Esophagus muscularis mucosa (tissue), 4 donors: ENCODE results near the gene DIP2B. TPM values are rescaled to one million over a fixed set of nuclear protein-coding genes. Genes with fewer than 3 reads are reported as not detected.

Experiments
- DNase-seq: peaks from one replicate; pipeline ENCODE4 v3.0.0-alpha.2; 2017; ENCODE audit errors: extremely low spot score
- H3K27ac ChIP-seq, 4 donors: fragments of 200-600 bp; sonication (generic); replicated peaks in 1 of 4; 1 replicate in 3 of 4; 2 replicates in 1 of 4; pipeline ENCODE4 v1.5.1; 2016 to 2019; ENCODE audit warnings: mild to moderate bottlenecking in 1 of 4
- H3K27me3 ChIP-seq, 4 donors: fragments of 200-600 bp; sonication (generic); one replicate each; pipeline versions ENCODE4 v1.5.1 to v1.6.0; 2016 to 2019
- H3K36me3 ChIP-seq, 4 donors: fragments of 200-600 bp; sonication (generic); one replicate each; pipeline ENCODE4 v1.5.1; 2016 to 2019
- H3K4me1 ChIP-seq, 4 donors: fragments of 200-600 bp; sonication (generic); one replicate each; pipeline ENCODE4 v1.5.1; 2016 to 2019
- H3K4me3 ChIP-seq, 4 donors: fragments of 200-600 bp; sonication (generic); 1 replicate in 2 of 4; 2 replicates in 2 of 4; pipeline ENCODE4 v1.5.1; 2016 to 2019; ENCODE audit warnings: mild to moderate bottlenecking in 4 of 4, moderate library complexity in 1 of 4
- H3K9me3 ChIP-seq, 4 donors: fragments of 200-600 bp; sonication (generic); 1 replicate in 3 of 4; 2 replicates in 1 of 4; pipeline ENCODE4 v1.5.1; 2016 to 2019
- EP300 ChIP-seq: sonication (generic); formaldehyde crosslinking; IDR thresholded peaks from one replicate; pipeline ENCODE4 v1.6.1; 2017; ENCODE audit warnings: antibody characterized with exemption
- POLR2A ChIP-seq: fragments of 450-650 bp; IDR thresholded peaks from one replicate; pipeline ENCODE4 v1.6.1; 2017; ENCODE audit warnings: antibody characterized with exemption, moderate library complexity, mild to moderate bottlenecking, low read depth
- POLR2AphosphoS5 ChIP-seq, 2 donors: sonication (generic); formaldehyde crosslinking; IDR thresholded peaks; one replicate each; pipeline ENCODE4 v1.6.1; 2017; ENCODE audit warnings: antibody characterized with exemption in 2 of 2
- WGBS: methylation state at CpG from one replicate; pipeline ENCODE4 v1.1.5; 2018; 5-methylcytosine and 5-hydroxymethylcytosine counted together
- intact Hi-C: fragments of 100-400 bp; cut with DNase I; formaldehyde crosslinking; loops from one replicate; pipeline ENCODE4 v1.15.1; 2023
- small RNA-seq, 3 donors: library from RNA; depleted of rRNA; stranded (forward); fragments of <200 nt; gene quantifications; one replicate each; pipeline ENCODE3, GENCODE V24; 2016
- total RNA-seq, 4 donors: library from RNA; depleted of rRNA; stranded (reverse); fragments of >200 nt; gene quantifications; one replicate each; pipeline versions ENCODE4 v1.1.0 to v1.2.1, GENCODE V29; 2016
- TF ChIP-seq, protein P1 (sequence below), 3 experiments: fragments of 200-600 bp in 2 of 3; fragments of 450-650 bp in 1 of 3; sonication (generic) in 2 of 3; IDR thresholded peaks; one replicate each; pipeline ENCODE4 v1.5.1; 2017 to 2019; ENCODE audit warnings: antibody characterized with exemption in 3 of 3, mild to moderate bottlenecking in 2 of 3, moderate library complexity in 1 of 3

The DIP2B gene
- total RNA-seq, 4 donors from 2014 or later: 18.7 to 23.0 (median 20.6) TPM

DNA sequence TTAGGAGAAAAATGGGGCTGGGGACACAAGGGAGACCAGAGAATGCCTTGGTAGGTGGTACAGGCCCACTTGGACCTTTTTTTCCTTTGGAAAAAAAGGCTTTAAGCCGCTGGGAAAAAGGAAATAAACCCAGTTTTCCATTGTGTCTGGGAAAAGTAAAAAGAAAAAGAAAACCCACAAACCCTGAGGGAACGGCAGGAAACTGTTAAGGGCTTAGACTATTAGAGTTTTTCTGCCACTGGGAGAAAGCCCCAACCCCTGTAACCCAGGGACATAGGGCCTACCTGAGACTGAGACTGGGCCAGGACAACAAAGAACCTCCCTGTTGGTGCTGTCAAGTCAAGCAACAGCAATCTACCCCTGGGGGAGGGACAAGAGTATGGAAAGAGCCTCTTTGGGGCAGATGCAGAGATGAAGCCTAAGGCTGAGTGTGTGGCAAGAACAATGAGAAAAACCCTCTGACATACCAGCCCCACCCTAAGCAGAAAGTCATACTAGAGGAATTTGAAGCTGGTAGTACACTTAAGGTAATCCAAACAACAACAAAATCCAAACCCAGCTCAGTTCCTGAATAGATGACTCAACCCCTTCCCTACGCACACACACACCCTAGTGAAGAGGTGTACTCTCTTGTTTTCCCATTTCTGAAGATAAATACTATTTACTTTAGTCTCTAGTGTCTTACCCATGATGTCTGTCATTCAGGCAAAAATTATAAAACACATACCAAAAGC lies 281.9 kb downstream of the DIP2B start:
- intact Hi-C loops: no loop called here
- WGBS: 79% methylated on average over 3 of the region's 3 CpGs
- H3K4me3 ChIP-seq: no peak overlapping the region
- no peaks in the 10 kb centered on the region for H3K9me3 ChIP-seq
- no peak for TF ChIP-seq POLR2A
- no peak for TF ChIP-seq EP300
- TF ChIP-seq, protein P1, sequence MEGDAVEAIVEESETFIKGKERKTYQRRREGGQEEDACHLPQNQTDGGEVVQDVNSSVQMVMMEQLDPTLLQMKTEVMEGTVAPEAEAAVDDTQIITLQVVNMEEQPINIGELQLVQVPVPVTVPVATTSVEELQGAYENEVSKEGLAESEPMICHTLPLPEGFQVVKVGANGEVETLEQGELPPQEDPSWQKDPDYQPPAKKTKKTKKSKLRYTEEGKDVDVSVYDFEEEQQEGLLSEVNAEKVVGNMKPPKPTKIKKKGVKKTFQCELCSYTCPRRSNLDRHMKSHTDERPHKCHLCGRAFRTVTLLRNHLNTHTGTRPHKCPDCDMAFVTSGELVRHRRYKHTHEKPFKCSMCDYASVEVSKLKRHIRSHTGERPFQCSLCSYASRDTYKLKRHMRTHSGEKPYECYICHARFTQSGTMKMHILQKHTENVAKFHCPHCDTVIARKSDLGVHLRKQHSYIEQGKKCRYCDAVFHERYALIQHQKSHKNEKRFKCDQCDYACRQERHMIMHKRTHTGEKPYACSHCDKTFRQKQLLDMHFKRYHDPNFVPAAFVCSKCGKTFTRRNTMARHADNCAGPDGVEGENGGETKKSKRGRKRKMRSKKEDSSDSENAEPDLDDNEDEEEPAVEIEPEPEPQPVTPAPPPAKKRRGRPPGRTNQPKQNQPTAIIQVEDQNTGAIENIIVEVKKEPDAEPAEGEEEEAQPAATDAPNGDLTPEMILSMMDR (IDR thresholded peaks at IDR 0.05): no peak
- no peak for TF ChIP-seq POLR2AphosphoS5 (IDR thresholded peaks at IDR 0.05)
- peaks cover 4 to 15% (median 8%) of the 10 kb centered on the region in 4 donors for H3K4me1 ChIP-seq
- no peaks in the 10 kb centered on the region for H3K27me3 ChIP-seq
- peaks cover 1 to 23% (median 14%) of the 10 kb centered on the region in 4 donors for H3K36me3 ChIP-seq
- DNase-seq: no peak
- no peak overlapping the region for H3K27ac ChIP-seq

DNA sequence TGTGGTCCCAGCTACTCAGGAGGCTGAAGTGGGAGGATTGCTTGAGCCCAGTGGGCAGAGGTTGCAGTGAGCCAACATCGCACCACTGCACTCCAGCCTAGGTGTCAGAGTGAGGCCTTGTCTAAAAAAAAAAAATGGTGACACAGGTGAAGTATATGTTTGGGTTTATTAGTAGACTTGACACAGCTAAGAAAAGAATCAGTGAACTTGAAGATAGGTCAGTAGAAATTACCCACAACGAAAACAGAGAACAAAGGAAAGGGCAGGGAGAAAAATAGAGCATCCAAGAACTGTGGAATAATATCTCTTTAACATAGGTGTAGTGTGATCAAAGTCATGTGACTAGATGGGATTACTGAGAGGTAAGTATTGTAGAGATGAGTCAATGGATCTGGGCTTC lies 282.8 kb downstream of the DIP2B start:
- no peak overlapping the region for H3K4me3 ChIP-seq
- intact Hi-C loops: no loop called here
- no peaks in the 10 kb centered on the region for H3K9me3 ChIP-seq
- H3K27me3 ChIP-seq: no peaks in the 10 kb centered on the region
- H3K4me1 ChIP-seq: peaks cover 4 to 15% (median 8%) of the 10 kb centered on the region in 4 donors
- TF ChIP-seq POLR2A: no peak
- TF ChIP-seq POLR2AphosphoS5 (IDR thresholded peaks at IDR 0.05): no peak
- no peak for TF ChIP-seq EP300
- TF ChIP-seq, protein P1 (IDR thresholded peaks at IDR 0.05): no peak
- WGBS: 96% methylated on average over 2 of the region's 2 CpGs
- no peak for DNase-seq
- H3K36me3 ChIP-seq: peaks cover 0 to 17% (median 10%) of the 10 kb centered on the region in 4 donors
- no peak overlapping the region for H3K27ac ChIP-seq

DNA sequence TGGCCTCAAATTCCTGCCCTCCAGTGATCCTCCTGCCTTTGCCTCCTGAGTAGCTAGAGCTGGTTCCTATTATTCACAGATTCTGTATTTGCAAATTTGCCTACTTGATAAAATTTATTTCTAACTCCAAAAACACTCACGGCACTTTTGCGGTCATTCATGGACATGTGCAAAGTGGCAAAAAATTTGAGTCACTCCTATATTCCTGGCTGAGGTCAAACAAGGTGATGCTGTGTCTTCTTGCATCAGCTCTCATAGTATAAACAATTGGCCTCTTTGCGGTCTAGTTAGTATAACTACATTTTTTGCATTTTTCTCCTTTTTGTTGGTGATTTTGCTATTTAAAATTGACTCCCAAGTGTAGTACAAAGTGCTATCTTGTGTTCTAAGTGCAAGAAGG lies 283.8 kb downstream of the DIP2B start:
- intact Hi-C loops: no loop called here
- WGBS: 91% methylated on average over 3 of the region's 3 CpGs
- no peak overlapping the region for H3K4me3 ChIP-seq
- H3K36me3 ChIP-seq: peaks cover 0 to 15% (median 7%) of the 10 kb centered on the region in 4 donors
- no peak overlapping the region for H3K27ac ChIP-seq
- no peaks in the 10 kb centered on the region for H3K27me3 ChIP-seq
- H3K9me3 ChIP-seq: no peaks in the 10 kb centered on the region
- peaks cover 4 to 15% (median 8%) of the 10 kb centered on the region in 4 donors for H3K4me1 ChIP-seq
- no peak for DNase-seq
- TF ChIP-seq POLR2A (no peak), POLR2AphosphoS5 (IDR thresholded peaks at IDR 0.05) (no peak), EP300 (no peak)
- TF ChIP-seq, protein P1 (IDR thresholded peaks at IDR 0.05): no peak

DNA sequence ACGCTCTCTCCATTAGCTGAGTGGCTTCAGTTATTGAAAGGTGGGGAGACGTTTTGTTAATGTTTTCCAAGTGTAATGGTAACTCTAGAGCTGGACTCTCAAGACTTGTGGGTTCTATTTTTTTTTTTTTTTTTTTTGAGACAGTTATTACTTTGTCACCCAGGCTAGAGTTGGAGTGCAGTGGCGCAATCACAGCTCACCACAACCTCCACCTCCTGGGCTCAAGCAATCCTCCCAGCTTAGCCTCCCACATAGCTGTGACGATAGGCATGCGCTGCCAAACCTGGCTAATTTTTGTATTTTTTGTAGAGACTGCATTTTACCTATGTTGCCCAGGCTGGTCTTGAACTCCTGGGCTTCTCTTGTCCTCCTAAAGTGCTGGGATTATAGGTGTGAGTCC lies 285.3 kb downstream of the DIP2B start:
- DNase-seq: no peak
- intact Hi-C loops: no loop called here
- H3K9me3 ChIP-seq: no peaks in the 10 kb centered on the region
- 95% methylated on average over 5 of the region's 5 CpGs for WGBS
- H3K27me3 ChIP-seq: no peaks in the 10 kb centered on the region
- TF ChIP-seq, protein P1 (IDR thresholded peaks at IDR 0.05): no peak
- TF ChIP-seq POLR2AphosphoS5 (IDR thresholded peaks at IDR 0.05): no peak
- TF ChIP-seq POLR2A: no peak
- no peak for TF ChIP-seq EP300
- H3K4me1 ChIP-seq: peaks cover 4 to 15% (median 8%) of the 10 kb centered on the region in 4 donors
- no peak overlapping the region for H3K4me3 ChIP-seq
- H3K36me3 ChIP-seq: peaks cover 0 to 11% (median 4%) of the 10 kb centered on the region in 4 donors
- H3K27ac ChIP-seq: no peak overlapping the region

Small RNA genes within 50 kb of the gene (small RNA-seq; reads per million reads assigned to genes)
- 0 reads per million in 3 donors for gene RF00019
- 0 reads per million in 3 donors for gene RNU6-238P
- 0 reads per million in 3 donors for gene RNU6-769P

Other genes starting within 250 kb of the DIP2B start
- gene LIMA1, start 221.5 kb upstream of the DIP2B start, total RNA-seq: 10 to 100 TPM; 23.9 to 62.7 (median 37.2) TPM
- gene FAM186A, start 108.4 kb upstream of the DIP2B start, total RNA-seq: not detected
- gene LARP4, start 104.1 kb upstream of the DIP2B start, total RNA-seq: 10 to 100 TPM; 29.7 to 56.7 (median 39.9) TPM